ENCODE measurements around the gene ADH1C.
"Not testable (repeated sequence)": the region's sequence is repeated elsewhere in the genome, so short reads cannot be mapped to it uniquely, and the experiment has no call there.

The ADH1C gene

DNA sequence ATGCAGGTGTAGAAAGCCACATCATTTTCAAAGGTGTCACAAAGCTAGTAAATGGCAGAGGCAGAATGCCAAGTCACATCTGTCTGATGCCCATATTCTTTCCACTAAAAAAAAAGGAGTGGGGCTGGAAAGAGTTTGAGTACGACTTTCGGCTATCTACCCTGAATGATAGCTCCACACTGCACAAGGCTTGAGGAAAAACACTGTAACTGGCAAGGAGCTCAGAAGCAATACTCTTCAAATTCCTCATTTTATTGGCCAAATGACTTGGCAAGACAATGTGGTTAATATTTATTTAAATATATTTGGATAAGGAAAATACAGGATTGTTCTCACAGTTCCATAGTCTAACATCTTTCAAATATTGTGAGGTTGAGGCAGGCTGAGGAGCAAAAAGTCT lies 5.4 kb upstream of the ADH1C start:
- no peak for DNase-seq

DNA sequence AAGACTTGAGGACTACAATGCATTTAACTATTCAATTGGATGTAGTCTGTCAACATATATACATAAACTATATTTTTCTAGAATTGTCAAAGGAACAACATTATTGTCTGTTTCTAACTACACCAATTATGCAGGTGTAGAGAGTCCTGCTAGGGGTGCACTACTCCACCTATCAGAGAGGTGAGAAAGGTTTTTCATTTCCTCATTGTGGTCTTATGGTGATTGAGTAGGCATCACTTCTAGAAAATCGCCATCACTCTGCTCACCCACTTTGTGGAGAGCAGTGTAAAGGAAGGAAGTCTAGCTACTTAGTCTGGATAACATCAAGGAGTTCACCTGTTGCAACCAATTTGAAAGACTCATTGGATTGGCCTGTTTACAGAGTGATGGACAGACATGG lies 4.4 kb upstream of the ADH1C start:
- no peak for DNase-seq

DNA sequence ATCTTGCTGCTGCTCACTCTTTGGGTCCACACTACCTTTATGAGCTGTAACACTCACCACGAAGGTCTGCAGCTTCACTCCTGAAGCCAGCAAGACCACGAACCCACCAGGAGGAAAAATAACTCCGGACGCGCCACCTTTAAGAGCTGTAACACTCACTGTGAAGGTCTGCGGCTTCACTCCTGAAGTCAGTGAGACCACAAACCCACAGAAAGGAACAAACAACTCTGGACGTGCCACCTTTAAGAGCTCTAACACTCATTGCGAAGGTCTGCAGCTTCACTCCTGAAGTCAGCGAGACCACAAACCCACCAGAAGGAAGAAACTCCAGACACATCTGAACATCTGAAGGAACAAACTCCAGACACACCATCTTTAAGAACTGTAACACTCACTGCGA lies 3.6 kb upstream of the ADH1C start:
- not testable (repeated sequence) for DNase-seq

- no peak for DNase-seq
Observed at GRCh38 chr4:99351487-99351886, 1.1 kb downstream of the ADH1C start.

DNA sequence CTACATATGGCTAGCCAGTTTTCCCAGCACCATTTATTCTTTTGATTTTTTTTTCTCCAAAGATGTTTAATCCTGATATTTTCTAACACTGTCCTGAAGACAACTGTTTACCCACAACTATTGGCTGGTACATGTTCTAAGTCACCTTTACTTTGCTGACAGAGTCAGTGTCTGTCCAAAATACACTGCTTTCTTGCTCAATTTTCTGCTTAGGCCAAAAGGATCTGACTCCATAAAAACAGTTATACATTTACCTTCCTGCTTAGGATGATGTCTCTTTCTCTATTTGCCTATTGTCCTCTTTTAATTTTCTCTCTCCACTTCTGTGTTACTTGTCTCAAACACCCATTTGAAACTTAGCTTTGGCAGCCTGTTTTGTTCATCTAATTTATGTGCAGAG lies 3.2 kb downstream of the ADH1C start:
- no peak for DNase-seq

GRCh38 chr4:99342624-99343023 lies 9.9 kb downstream of the ADH1C start:
- DNase-seq = not testable (repeated sequence)

DNA sequence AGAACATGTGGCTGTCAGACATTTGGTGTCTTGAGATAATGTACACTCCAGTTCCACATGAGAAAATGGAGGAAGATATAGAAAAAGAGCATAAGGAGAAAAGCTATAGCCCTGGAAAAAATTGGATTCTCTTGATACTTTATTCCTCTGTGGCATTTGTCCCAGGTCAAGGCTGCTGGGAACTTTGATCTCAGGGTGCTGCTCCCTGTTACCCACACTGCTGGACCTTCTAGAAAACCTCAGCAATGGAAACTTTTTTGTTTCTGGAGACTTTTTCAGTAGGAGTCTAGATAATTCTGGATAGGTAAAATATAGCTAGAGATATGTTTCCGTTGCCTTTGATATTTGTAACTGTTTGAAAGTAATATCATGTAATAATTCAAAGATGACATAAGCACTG lies 11.1 kb downstream of the ADH1C start:
- no peak for DNase-seq

- DNase-seq = no peak
Observed at GRCh38 chr4:99339172-99339571, 13.4 kb downstream of the ADH1C start.

DNA sequence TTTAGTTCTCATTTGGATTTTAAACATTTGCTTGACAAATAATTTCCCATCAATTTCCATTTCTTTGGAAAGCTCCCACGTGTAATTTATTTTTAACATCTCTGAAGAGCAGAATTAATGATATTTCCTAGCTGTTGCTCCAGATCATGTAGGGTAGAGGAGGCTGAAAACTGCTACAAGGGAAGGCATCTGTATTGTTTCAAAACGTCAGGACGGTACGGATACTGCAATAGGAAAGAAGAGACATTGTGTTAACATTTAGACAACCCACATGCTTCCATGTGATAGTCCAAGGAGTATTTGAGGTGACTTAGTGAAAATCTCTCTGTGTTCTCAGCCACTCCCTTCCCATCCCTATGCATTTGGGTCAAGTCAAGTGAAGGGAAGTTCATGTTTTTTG lies 16.0 kb downstream of the ADH1C start:
- no peak for DNase-seq

DNA sequence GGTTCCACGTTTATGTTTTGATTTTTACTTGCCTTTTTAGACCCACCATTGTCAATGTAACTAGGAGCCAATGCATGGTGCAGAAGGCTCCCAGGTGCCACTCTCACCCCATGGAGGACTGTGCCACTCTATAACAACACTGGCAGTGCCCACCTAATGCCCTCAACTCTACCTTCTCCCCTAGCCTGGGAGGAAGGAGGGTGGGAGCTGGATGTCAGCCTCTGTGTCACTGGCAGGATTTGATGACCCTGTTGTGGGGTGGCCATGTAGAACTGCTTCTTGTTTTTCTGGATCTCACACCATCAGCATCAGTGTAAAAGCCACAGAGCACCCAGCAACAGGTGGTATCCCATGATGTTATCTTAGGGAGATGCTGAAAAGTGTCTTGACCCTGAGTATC lies 17.7 kb downstream of the ADH1C start:
- no peak for DNase-seq

DNA sequence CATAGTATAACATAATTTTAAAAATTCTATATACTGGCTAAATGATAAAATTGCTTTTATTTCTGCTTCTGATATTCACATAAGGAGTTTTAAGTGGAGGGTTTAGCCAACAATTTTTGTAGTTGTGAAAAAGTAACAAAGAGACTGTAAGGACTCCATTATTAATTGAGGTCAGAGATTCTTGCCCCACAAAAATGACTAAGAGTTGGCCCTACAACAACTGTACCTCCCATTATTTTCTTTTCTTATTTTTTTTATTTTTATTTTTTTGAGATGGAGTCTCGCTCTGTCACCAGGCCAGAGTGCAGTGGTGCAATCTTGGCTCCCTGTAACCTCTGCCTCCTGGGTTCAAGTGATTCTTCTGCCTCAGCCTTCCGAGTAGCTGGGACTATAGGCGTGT lies 21.9 kb downstream of the ADH1C start:
- no peak for DNase-seq

GRCh38 chr4:99329876-99330275 lies 22.7 kb downstream of the ADH1C start:
- no peak for DNase-seq

- DNase-seq = peak; percentile 20
Observed at GRCh38 chr4:99324979-99325378, 27.6 kb downstream of the ADH1C start.

DNA sequence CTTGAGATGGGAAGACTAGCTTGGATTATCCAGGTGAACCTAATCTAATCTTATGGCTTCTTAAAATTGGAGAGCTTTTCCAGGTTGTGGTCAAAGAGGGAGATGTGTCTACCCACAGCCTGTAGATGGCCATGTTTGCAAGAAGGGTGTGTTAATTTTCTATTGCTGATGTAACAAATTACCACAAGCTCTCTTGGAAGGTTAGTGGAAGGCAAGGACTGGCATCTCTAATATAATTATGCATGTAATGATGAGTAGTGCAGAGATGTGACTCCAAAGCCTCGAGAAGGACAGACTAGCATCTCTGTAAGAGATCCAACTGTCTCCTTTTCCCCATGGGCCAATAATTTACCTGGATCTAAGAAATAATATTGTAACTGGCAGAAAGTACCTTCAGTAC lies 28.2 kb downstream of the ADH1C start:
- DNase-seq = no peak

- no peak for DNase-seq
Observed at GRCh38 chr4:99323756-99324155, 28.8 kb downstream of the ADH1C start.

- no peak for DNase-seq
Observed at GRCh38 chr4:99321241-99322191, 31.0 kb downstream of the ADH1C start, which contains the start of gene ADH1B. Gene ADH1B, minus strand, starts transcription at chr4:99321401. Its CDS starts 70 bp downstream, at chr4:99321331.

DNA sequence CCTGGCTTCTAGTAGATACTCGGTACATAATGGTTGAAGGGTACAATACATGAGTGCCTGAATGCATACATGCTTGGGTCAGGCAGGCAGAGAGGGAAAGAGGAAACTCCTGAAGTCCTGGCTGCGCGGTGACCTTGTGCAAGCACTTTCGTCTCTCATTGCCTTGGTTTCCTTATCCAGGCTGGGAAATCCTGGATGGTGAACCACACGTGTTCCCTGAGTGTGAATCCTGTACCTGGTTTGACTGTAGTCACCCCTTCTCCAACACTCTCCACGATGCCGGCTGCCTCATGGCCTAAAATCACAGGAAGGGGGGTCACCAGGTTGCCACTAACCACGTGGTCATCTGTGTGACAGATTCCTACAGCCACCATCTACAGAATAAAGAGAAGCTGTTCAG lies 34.7 kb downstream of the ADH1C start:
- DNase-seq = not testable (repeated sequence)

DNA sequence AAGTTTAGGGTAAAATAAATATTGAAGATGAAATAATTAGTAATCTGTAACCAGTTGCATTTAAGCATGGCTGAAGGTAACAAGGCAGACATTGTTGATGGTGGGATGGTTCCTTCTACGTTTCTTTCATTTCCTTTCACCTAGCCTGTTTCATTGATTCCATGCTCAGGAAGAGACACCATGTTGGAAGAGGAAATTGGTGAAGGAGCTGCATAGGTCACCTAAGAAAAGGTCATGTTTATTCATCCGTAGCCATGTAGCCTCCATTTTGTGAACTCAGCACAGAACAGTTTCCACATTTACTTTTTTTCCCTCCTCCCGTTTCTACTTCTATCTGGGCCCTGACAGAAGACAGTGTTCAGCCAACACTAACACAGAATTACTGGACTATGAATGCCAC lies 35.2 kb downstream of the ADH1C start:
- no peak for DNase-seq

GRCh38 chr4:99315839-99316238 lies 36.7 kb downstream of the ADH1C start:
- DNase-seq = no peak

DNA sequence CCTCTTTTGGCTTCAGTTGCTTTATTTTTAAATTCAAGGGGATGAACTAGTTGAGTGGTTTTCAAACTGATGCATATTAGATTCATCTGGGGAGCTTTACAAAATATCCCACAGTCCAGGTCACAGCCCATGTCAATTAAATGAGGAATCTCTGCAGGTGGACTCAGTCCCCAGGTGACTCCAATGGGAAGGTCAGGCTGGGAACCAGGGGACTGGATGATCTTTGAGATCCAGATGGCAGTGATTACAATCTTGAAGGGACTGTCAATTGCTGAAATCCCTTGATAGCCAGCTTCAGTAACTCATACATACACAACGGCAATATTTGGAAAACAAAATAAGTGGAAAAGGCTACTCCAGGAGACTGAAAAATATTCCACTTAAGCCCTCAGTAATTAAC lies 38.3 kb downstream of the ADH1C start:
- DNase-seq = no peak

DNA sequence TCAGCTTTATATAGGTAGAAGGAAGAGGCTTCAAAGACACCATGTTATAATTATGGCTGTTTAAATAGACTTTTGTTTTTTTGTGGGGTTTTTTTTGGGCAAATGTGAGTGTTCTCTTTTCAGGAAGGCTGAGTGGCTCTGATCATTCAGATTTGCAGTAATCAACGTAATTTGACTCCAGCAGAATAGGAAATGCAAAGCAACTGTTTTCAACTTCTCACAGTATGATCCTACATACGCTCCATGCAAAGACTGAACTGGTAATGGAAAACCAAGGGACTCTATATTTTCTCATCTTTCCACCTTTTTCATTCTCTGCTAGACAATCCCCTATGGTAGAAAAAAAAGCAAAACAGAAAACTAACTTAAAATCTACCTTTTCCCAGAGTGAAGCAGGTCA lies 42.2 kb downstream of the ADH1C start:
- no peak for DNase-seq

- no peak for DNase-seq
Observed at GRCh38 chr4:99305638-99306400, 46.7 kb downstream of the ADH1C start.

DNA sequence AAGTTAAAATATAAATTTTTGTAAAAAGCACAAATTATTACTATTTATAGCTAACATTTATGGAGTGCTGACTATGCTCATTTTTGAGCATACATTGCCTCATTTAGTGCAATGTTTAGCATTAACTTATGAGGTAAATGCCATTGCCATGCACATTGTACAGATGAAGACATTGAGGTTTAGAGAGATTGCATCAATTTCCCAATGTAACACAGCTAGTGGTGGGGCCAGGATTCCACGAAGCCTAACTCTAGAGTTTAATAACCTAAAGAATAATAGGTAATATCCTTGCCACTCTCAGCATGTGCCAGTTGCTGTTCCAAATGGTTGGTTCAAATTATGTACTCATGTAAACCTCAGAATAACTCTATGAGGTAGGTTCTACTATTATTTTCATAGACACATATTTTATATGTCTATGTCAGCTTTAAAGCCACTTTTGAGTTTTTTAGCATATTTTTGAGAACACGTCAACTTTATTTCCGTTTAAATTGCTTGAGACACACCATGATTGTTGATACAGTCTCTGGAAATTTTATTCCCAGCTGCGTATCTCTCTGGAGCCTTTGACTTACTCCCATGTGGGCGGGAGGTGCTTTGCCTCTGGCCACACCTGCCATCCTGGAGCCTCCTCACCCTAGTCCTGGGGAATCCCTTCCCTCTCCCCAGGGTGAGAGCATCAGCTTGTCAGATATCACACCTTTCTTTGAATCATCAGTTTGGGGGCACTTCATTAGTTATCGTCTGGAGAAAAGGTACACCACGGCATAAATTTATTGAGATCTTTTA lies 51.0 kb downstream of the ADH1C start:
- peak; percentile 20 for DNase-seq

Data from fibroblast of skin of right quadriceps (primary cell).